GM21576 (cell line): ENCODE data around the gene OR2B3.
"Not testable (repeated sequence)": the region's sequence is repeated elsewhere in the genome, so short reads cannot be mapped to it uniquely, and the experiment has no call there.

Source experiments
- ATAC-seq: cut with Tn5 transposase; IDR thresholded peaks from one replicate; pipeline ENCODE4 v1.9.1; 2021; ENCODE audit warnings: mild to moderate bottlenecking, moderate library complexity; ENCODE audit not compliant: unreplicated experiment

The OR2B3 gene, protein sequence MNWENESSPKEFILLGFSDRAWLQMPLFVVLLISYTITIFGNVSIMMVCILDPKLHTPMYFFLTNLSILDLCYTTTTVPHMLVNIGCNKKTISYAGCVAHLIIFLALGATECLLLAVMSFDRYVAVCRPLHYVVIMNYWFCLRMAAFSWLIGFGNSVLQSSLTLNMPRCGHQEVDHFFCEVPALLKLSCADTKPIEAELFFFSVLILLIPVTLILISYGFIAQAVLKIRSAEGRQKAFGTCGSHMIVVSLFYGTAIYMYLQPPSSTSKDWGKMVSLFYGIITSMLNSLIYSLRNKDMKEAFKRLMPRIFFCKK

DNA sequence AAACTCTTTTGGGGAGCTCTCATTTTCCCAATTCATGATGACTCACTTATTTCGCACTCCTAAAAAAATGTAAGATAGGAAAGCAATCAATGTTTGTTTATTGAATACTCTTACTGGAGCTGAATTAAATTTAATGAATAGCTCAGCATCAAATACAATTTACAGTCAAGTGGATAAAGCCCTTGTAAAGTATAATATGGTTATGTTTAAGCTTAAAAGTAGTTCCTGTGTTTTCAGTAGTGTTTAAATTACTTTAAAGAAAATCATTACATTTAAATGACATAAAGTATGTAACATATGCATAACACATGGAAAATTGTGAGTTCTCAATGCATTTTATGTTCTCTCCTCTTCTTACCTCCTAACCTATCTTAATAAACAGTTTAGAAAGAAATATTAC is at the start of gene OR2B3:
TSS of gene OR2B3 (minus strand) at position 101 of the 400 bp plus-strand sequence. CDS start at position 36, 65 bp downstream.
- no peak for ATAC-seq

DNA sequence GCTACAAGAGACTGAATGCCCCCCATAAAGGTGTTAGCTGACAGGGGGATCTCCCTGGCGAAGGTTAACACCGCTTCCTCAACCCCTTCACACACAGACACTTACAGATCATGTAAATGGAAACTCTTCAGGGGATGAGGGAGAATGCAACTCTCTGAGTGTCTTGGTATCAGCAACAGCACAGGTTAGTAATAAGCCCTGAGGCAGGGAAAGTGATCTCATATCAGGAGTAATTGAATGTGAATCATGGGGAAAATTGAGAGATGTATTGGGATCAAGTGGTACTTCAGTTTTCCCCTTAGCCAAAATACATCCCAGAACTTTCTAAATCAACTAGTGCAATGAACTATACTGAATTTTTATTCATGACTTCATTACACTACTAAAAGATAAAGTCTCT is 44.6 kb upstream of the OR2B3 start:
- no peak for ATAC-seq

DNA sequence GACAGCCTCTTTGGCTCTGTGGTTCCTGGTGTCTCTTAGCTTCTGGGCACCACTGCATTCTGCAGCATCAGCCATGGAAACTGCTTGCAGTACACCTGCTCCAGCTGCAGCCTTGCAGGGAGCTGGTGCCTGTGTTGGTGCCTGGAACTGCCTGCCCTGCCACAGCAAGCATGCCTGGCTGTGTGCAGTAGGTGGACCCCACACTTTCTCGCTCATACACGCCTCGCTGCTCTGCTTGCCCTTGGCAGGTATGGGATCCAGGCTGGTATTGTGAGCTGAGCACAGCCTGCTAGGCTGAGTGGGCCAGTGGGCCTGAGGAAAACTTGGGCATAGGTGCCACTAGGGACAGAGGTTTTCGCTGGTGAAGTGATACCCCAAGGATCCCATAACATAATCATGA is 43.5 kb upstream of the OR2B3 start:
- no peak for ATAC-seq

DNA sequence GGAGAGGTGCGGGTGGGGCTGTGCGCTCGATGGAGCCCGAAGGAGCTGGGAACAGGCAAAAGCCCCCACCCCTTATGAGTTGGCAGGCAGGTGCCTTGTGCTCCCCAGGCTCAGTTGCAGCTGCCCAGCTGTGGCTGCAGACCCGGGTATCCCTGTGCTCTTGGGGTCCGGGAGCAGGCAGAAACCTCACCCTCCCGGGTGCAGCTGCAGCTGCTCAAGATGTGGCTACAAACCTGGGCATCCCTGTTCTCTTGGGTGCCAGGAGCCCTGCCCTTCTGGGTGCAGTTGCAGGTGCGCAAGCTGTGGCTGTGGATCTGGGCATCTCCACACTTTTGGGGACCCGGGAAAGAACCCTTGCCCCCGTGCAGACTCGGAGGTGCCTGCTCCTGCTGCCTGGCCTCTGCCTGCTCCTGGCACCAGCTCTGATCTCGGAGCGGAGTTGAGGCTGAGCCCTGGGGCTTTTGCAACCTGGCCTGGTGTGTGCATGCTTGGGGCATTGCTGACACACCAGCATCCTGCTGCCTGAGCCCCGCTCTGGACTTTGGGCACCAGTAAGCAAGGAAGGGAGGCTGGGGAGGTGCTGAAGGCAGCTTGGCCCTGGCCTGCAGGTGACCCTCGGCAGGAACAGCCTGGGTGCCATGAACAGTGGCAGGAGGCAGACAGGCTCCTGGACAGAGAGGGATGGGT is 42.4 kb upstream of the OR2B3 start:
- no peak for ATAC-seq

- not testable (repeated sequence) for ATAC-seq
Measured at GRCh38 chr6:29114964-29115363, 27.9 kb upstream of the OR2B3 start.

DNA sequence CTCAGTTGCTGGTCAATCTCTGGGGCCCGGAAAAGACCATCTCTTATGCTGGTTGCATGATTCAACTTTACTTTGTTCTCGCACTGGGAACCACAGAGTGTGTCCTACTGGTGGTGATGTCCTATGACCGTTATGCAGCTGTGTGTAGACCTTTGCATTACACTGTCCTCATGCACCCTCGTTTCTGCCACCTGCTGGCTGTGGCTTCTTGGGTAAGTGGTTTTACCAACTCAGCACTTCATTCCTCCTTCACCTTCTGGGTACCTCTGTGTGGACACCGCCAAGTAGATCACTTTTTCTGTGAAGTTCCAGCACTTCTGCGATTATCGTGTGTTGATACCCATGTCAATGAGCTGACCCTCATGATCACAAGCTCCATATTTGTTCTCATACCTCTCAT is 25.0 kb upstream of the OR2B3 start:
- ATAC-seq, result no peak

DNA sequence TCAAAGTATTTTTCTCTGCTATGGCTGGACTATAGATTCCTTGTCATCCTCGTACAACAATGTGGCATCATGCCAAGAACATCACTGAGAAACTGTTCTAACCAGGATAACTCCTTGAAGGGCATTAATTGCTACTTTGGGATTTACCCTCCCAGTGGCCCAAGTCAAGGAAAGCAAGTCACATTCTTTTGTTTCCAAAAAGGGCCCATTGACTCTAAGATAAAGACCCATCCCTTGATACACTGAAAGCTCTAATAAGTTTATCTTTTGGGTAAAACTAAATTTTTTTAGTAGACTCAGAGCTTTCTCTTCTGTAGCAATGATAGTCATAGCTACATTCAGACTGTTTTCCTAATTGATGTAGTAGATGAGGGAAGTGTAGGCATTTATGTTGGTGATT is 20.6 kb upstream of the OR2B3 start, which contains the start of gene OR2J3:
TSS of gene OR2J3 (plus strand) at position 301 of the 400 bp plus-strand sequence. CDS start 3,833 bp downstream, outside the sequence.
- ATAC-seq, result no peak

- ATAC-seq, result no peak
Measured at GRCh38 chr6:29099190-29099589, 12.1 kb upstream of the OR2B3 start, which contains the start of gene OR2J1. Gene OR2J1, plus strand, starts transcription at chr6:29099490. Its CDS starts 1,453 bp downstream, at chr6:29100943.

- ATAC-seq, result no peak
Measured at GRCh38 chr6:29097803-29098202, 10.7 kb upstream of the OR2B3 start.

DNA sequence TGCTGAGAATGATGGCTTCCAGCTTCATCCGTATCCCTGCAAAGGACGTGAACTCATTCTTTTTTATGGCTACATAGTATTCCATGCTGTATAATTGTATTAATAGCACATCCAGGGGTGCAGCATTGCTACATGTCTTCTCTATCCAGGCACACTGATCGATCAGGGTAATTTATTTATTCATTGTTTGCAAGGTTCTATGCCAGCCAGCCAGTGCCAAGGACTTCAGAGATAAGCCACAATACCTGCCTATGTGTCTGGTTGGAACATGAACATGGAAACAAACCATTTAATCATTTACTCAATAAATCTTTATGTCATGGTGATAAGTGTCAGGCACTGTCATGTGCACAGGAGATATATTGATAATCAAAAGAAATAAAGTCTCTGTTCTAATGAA is 5.8 kb upstream of the OR2B3 start:
- ATAC-seq, result no peak

GRCh38 chr6:29082457-29082856 is 4.7 kb downstream of the OR2B3 start:
- no peak for ATAC-seq

DNA sequence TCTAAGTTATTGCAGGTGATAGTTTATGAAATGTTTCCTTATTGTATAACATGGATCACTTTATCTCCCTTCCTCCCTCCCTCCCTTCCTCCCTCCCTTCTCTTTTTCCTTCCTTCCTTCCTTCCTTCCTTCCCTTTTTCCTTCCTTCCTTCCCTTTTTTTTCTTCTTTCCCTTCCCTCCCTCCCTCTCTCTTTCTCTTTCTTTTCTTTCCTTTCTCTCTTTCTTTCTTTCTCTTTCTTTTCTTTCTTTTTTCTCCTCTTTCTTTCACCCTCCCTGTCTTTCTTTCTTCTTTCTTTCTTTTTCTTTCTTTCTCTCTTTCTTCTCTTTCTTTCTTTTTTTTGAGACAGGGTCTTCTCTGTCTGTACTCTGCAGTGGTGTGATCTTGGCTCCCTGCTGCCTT is 5.8 kb downstream of the OR2B3 start:
- no peak for ATAC-seq

GRCh38 chr6:29079203-29079602 is 7.9 kb downstream of the OR2B3 start:
- ATAC-seq, result no peak

- no peak for ATAC-seq
Measured at GRCh38 chr6:29071831-29072723, 15.0 kb downstream of the OR2B3 start.

GRCh38 chr6:29051680-29052079 is 35.4 kb downstream of the OR2B3 start:
- ATAC-seq, result no peak

DNA sequence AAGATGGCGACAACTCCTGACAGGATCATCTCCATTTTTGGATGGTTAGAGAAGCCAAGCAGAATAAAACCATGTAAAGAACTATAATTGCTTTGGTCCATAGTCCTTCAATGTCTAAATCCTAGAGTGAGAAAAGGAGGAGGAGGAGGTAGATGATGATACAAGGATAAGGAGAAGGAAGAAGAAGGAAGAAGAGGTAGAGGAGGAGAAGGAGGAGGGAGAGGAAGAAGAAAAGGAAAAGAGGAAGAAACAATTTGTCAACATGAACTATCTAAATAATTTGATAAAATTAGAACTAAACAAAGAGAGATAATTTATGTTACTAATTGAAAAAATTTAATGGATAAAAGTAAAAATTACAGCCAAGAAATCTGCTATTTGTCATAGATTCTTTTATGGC is 42.0 kb downstream of the OR2B3 start, which contains the start of gene OR2W1:
TSS of gene OR2W1 (minus strand) at position 101 of the 400 bp plus-strand sequence. CDS start at position 101, 0 bp downstream.
- no peak for ATAC-seq
